OCI-LY1 (cell line): ENCODE data around the gene UQCR11.

ENCODE experiments used
- EZH2 ChIP-seq: fragments of 200-600 bp; sonication (generic), shearing (Covaris generic); IDR thresholded peaks from 2 replicates; pipeline ENCODE4 v1.8.0; 2017; ENCODE audit warnings: borderline replicate concordance, mixed run types, mild to moderate bottlenecking, antibody characterized with exemption, low read length, moderate library complexity, mixed read lengths
- TF ChIP-seq, protein P1 (sequence below): fragments of 200-600 bp; sonication (generic), shearing (Covaris generic); IDR thresholded peaks from 2 replicates; pipeline ENCODE4 v1.5.1; 2017; ENCODE audit warnings: mild to moderate bottlenecking, antibody characterized with exemption, low read length, moderate library complexity, mixed read lengths

DNA sequence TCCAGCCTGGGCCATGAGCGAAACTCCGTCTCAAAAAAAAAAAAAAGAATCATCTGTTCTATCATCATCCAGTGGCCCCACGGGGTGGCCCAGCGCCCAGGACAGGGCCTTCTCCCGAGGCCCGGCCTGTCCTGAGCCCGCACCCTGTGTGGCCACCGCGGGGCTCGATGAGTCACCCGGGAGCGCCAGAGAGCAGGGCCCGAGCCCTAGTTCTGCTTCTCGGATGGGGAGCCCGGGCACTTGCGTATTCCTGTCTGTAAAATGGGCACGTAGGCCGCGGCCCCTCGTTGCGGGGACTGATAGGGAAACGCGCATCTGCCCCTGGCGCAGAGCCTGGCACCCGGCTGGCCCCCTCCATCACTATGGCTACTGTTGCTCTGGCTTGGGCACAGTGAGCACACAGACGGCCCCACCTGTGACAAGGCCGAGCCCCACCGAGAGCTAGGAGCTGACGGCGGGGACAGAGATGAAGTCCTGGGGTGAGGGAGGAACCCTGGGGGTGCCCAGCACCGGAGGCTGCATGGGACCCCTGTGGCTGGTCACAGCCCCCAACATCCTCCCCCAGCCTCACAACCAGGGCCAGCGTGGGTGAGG, 21.3 kb upstream of the UQCR11 start:
- TF ChIP-seq, protein P1, sequence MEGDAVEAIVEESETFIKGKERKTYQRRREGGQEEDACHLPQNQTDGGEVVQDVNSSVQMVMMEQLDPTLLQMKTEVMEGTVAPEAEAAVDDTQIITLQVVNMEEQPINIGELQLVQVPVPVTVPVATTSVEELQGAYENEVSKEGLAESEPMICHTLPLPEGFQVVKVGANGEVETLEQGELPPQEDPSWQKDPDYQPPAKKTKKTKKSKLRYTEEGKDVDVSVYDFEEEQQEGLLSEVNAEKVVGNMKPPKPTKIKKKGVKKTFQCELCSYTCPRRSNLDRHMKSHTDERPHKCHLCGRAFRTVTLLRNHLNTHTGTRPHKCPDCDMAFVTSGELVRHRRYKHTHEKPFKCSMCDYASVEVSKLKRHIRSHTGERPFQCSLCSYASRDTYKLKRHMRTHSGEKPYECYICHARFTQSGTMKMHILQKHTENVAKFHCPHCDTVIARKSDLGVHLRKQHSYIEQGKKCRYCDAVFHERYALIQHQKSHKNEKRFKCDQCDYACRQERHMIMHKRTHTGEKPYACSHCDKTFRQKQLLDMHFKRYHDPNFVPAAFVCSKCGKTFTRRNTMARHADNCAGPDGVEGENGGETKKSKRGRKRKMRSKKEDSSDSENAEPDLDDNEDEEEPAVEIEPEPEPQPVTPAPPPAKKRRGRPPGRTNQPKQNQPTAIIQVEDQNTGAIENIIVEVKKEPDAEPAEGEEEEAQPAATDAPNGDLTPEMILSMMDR = no peak
- no peak for TF ChIP-seq EZH2
